IMR-90 (cell line): ENCODE data around the gene SNAPC2. TPM values are rescaled to one million over a fixed set of nuclear protein-coding genes. Genes with fewer than 3 reads are reported as not detected.

Experiments
- ATAC-seq: fragments of 200-7000 bp; cut with Tn5 transposase; 2 replicates; pipeline ENCODE4 v1.9.1; 2020; ENCODE audit warnings: low read depth, mild to moderate bottlenecking, moderate library complexity
- BruUV-seq: library from RNA; stranded (reverse); fragments of 400-500 nt; replicated peaks from 2 replicates; lab custom pipeline; 2021; lab: Mats Ljungman, UMichigan
- CTCF ChIA-PET: fragments of 300-600 bp; formaldehyde crosslinking; extraction: SDS; loops from one replicate; lab custom pipeline; 2021; ENCODE audit warnings: antibody characterized with exemption; lab: Yijun Ruan, JAX
- POLR2A ChIA-PET: fragments of 300-600 bp; sonication (Branson Sonifier 250); formaldehyde crosslinking; loops from one replicate; lab custom pipeline; 2022; ENCODE audit warnings: antibody characterized with exemption; ENCODE audit not compliant: unreplicated experiment; lab: Charles Lee
- DNase-seq: peaks from one replicate; pipeline ENCODE4 v3.0.0; 2013
- H2AFZ ChIP-seq: replicated peaks from 2 replicates; pipeline ENCODE3; 2013; ENCODE audit warnings: low read length, mild to moderate bottlenecking; ENCODE audit not compliant: poor library complexity
- H2AK5ac ChIP-seq: 2 replicates; pipeline ENCODE4 v1.6.1; 2013; ENCODE audit warnings: low read depth, low read length, inconsistent platforms
- H2AK9ac ChIP-seq: replicated peaks from 2 replicates; pipeline ENCODE3; 2013; ENCODE audit warnings: mild to moderate bottlenecking, low read depth, low read length, moderate library complexity; ENCODE audit not compliant: poor library complexity
- H2BK120ac ChIP-seq: 2 replicates; pipeline ENCODE4 v1.6.1; 2013; ENCODE audit warnings: low read depth, low read length, inconsistent platforms
- H2BK15ac ChIP-seq: 3 replicates; pipeline ENCODE4 v1.6.1; 2013; ENCODE audit warnings: low read depth, low read length, inconsistent platforms
- H2BK20ac ChIP-seq: 2 replicates; pipeline ENCODE4 v1.6.1; 2013; ENCODE audit warnings: low read depth, mild to moderate bottlenecking, inconsistent platforms, low read length, moderate library complexity
- H2BK5ac ChIP-seq: 2 replicates; pipeline ENCODE4 v1.6.1; 2013; ENCODE audit warnings: mild to moderate bottlenecking, low read depth, low read length, inconsistent platforms; ENCODE audit not compliant: poor library complexity, severe bottlenecking
- H3K14ac ChIP-seq: replicated peaks from 2 replicates; pipeline ENCODE4 v1.6.1; 2013; ENCODE audit warnings: low read depth, low read length, inconsistent platforms
- H3K18ac ChIP-seq: 2 replicates; pipeline ENCODE4 v1.6.1; 2013; ENCODE audit warnings: low read depth, low read length, control low read depth
- H3K23ac ChIP-seq: 2 replicates; pipeline ENCODE4 v1.6.1; 2013; ENCODE audit warnings: low read depth, low read length, inconsistent platforms
- H3K27ac ChIP-seq: 2 replicates; pipeline ENCODE4 v1.5.1; 2013; ENCODE audit warnings: mild to moderate bottlenecking, control low read depth, low read length; ENCODE audit not compliant: insufficient read depth
- H3K27me3 ChIP-seq: 2 replicates; pipeline ENCODE4 v1.6.1; 2013; ENCODE audit warnings: low read length; ENCODE audit not compliant: control insufficient read depth, insufficient read depth
- H3K36me3 ChIP-seq: 2 replicates; pipeline ENCODE4 v1.6.1; 2013; ENCODE audit warnings: low read length, mixed read lengths; ENCODE audit not compliant: control insufficient read depth, insufficient read depth
- H3K4ac ChIP-seq: 2 replicates; pipeline ENCODE4 v1.6.1; 2013; ENCODE audit warnings: low read depth, low read length, inconsistent platforms
- H3K4me1 ChIP-seq: 2 replicates; pipeline ENCODE4 v1.6.1; 2013; ENCODE audit warnings: low read length, mixed read lengths; ENCODE audit not compliant: control insufficient read depth, insufficient read depth
- H3K4me2 ChIP-seq: 2 replicates; pipeline ENCODE4 v1.6.1; 2013; ENCODE audit warnings: low read depth, mild to moderate bottlenecking, control low read depth, low read length, moderate library complexity
- H3K4me3 ChIP-seq: 2 replicates; pipeline ENCODE4 v1.5.1; 2013; ENCODE audit warnings: low read depth, mild to moderate bottlenecking, control low read depth, low read length, moderate library complexity; ENCODE audit not compliant: insufficient read depth
- H3K56ac ChIP-seq: 2 replicates; pipeline ENCODE4 v1.6.1; 2013; ENCODE audit warnings: low read length, inconsistent platforms; ENCODE audit not compliant: insufficient read depth; ENCODE audit errors: extremely low read depth
- H3K79me1 ChIP-seq, 2 experiments: 2 replicates each; pipeline ENCODE4 v1.6.1; 2013; ENCODE audit warnings: low read length in 2 of 2, inconsistent platforms in 1 of 2, low read depth in 1 of 2
- H3K9ac ChIP-seq: 2 replicates; pipeline ENCODE4 v1.6.1; 2013; ENCODE audit warnings: low read depth, low read length, control low read depth
- H3K9me1 ChIP-seq: 2 replicates; pipeline ENCODE4 v1.6.1; 2013; ENCODE audit warnings: low read length, inconsistent platforms; ENCODE audit not compliant: insufficient read depth
- H3K9me3 ChIP-seq: 2 replicates; pipeline ENCODE4 v1.6.1; 2013; ENCODE audit warnings: low read length; ENCODE audit not compliant: control insufficient read depth, insufficient read depth
- H4K20me1 ChIP-seq: 2 replicates; pipeline ENCODE4 v1.6.1; 2013; ENCODE audit warnings: low read length, inconsistent platforms; ENCODE audit not compliant: insufficient read depth
- H4K5ac ChIP-seq: 2 replicates; pipeline ENCODE4 v1.6.1; 2013; ENCODE audit warnings: mild to moderate bottlenecking, low read depth, low read length, control low read depth
- H4K8ac ChIP-seq, 2 experiments: 2 replicates each; pipeline ENCODE4 v1.6.1; 2013; ENCODE audit warnings: low read depth in 2 of 2, low read length in 2 of 2, control low read depth in 1 of 2, inconsistent platforms in 1 of 2
- H4K91ac ChIP-seq: 2 replicates; pipeline ENCODE4 v1.6.1; 2013; ENCODE audit warnings: low read depth, low read length, inconsistent platforms; ENCODE audit not compliant: insufficient read depth
- CHD1 ChIP-seq: IDR thresholded peaks from 2 replicates; pipeline ENCODE4 v1.6.1; 2012; ENCODE audit warnings: low read depth, low read length, improper control_type of control experiment
- MAZ ChIP-seq: IDR thresholded peaks from 2 replicates; pipeline ENCODE4 v1.6.1; 2012; ENCODE audit warnings: low read depth, mild to moderate bottlenecking, low read length, improper control_type of control experiment, moderate library complexity, borderline replicate concordance
- WGBS, 2 experiments: methylation state at CpG; one replicate each; pipeline versions ENCODE4 v1.1.5 to v1.1.7; 2013; ENCODE audit warnings: missing lambda C conversion rate in 2 of 2; ENCODE audit not compliant: insufficient read length in 1 of 2; ENCODE audit errors: extremely low coverage in 2 of 2; 5-methylcytosine and 5-hydroxymethylcytosine counted together
- dilution Hi-C: fragments of 300-500 bp; cut with HindIII; formaldehyde crosslinking; loops from one replicate; pipeline ENCODE4 v1.14.3; 2018; ENCODE audit warnings: low sequenced_read_pairs; ENCODE audit not compliant: unreplicated experiment
- in situ Hi-C: fragments of 300-500 bp; cut with MboI; formaldehyde crosslinking; loops from 3 replicates; pipeline ENCODE4 v1.14.3; 2019; ENCODE audit warnings: low sequenced_read_pairs, inconsistent platforms, mixed read lengths
- intact Hi-C: fragments of 100-400 bp; cut with micrococcal nuclease; formaldehyde crosslinking; loops from 2 replicates; pipeline ENCODE4 v1.10.0; 2022
- polyA plus RNA-seq, 3 experiments: library from polyadenylated mRNA; depleted of rRNA; stranded (reverse); fragments of >200 nt; gene quantifications; 2 replicates each; pipeline ENCODE4 v1.2.3, GENCODE V29; 2012; ENCODE audit warnings: low replicate concordance in 1 of 3
- total RNA-seq: library from RNA; depleted of rRNA; stranded (reverse); fragments of >200 nt; gene quantifications from 2 replicates; pipeline ENCODE4 v1.2.3, GENCODE V29; 2012

The SNAPC2 gene
- total and polyA plus RNA-seq, 2 of the 4 experiments (the other 2 are of a cell fraction), result 12.5 to 29.2 TPM

DNA sequence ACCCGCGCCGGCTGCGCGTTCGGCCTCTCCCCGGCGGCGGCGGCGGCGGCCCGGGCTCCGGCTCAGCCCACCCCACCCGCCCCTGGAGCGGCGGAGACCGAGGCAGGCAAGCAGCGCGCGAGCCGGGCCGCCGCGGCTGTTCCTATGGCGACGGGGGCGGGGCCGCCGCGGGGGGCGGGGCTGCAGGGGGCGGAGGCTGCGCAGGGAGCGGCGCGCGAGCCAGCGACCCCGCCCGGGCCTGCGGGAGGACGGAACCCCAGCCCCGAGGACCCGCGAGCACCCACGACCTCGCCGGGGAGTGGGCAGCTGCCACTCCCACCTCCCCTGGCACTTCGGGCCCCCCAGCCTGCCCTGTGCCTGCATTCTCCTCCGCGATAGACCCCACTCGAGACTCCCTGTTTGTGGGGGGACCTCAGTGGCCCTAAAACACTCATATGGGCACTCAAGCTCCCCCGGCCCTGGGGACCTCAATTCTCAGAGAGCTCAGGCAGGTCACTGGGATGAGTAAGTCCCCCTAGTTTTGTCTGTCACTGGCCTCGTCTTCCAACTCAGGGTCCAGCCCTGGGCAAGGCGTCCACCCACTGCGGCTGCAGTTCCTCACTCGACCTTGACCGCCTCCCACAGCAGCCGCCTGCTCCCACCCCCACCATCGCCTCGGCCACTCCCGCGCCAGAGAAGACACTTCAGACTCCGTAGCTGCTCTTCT, 6.0 kb downstream of the SNAPC2 start, which contains the start of gene CTXN1:
Gene CTXN1 (minus strand): TSS at position 115 of the 706 bp plus-strand sequence. CDS start 597 bp downstream, outside the sequence.
- peak within 1 kb of the TSS; percentile 96 for H2AFZ ChIP-seq
- CTCF ChIA-PET, result interaction anchor here (0.6 kb wide), 1 partner anchor 116 kb away, joined by 5 read pairs; no protein-coding TSS in a partner anchor
- dilution Hi-C loops, result no loop called here

More for the DNA sequence above, 6.0 kb downstream of the SNAPC2 start, which contains the start of gene CTXN1:
- no TSS peak for BruUV-seq
- Histone ChIP-seq H3K27ac (peak within 1 kb of the TSS; percentile 59), H2AK9ac (peak within 1 kb of the TSS; percentile 92), H2BK15ac (no peak within 1 kb of the TSS), H4K8ac (peak within 1 kb of the TSS in 1 of 2 experiments; percentile 93; a peak in 1 of 4 replicates), H3K4me3 (peak within 1 kb of the TSS; percentile 53), H2BK5ac (peak within 1 kb of the TSS; percentile 3), H3K36me3 (peaks cover 15% of the 10 kb centered on the region), H4K5ac (peak within 1 kb of the TSS; percentile 55), H2BK20ac (no peak within 1 kb of the TSS), H3K23ac (peak within 1 kb of the TSS; percentile 71; the same call in 1 of the 2 replicates), H3K79me1 (peaks cover 7 to 22% of the 10 kb centered on the region in 2 experiments; a peak in 3 of 4 replicates), H3K4ac (peak within 1 kb of the TSS; percentile 84), H3K4me1 (peaks cover 28% of the 10 kb centered on the region), H3K4me2 (peak within 1 kb of the TSS; percentile 93), H3K9me1 (peaks cover 12% of the 10 kb centered on the region; the same call in 1 of the 2 replicates), H2AK5ac (peak within 1 kb of the TSS; percentile 81; the same call in 1 of the 2 replicates), H4K20me1 (peaks cover 23% of the 10 kb centered on the region), H3K27me3 (no peaks in the 10 kb centered on the region), H3K56ac (no peak within 1 kb of the TSS), H4K91ac (peak within 1 kb of the TSS; percentile 49; the same call in 1 of the 2 replicates), H3K18ac (no peak within 1 kb of the TSS; the same call in 1 of the 2 replicates), H2BK120ac (peak within 1 kb of the TSS; percentile 30; the same call in 1 of the 2 replicates), H3K14ac (peak within 1 kb of the TSS; percentile 61), H3K9me3 (no peaks in the 10 kb centered on the region), H3K9ac (peak within 1 kb of the TSS; percentile 70)
- intact Hi-C loops, result no loop called here
- DNase-seq, result no peak
- 22% methylated on average over 4 of the region's 65 CpGs; no CpG with 5 or more reads in 1 of the 2 experiments for WGBS, 2 experiments
- TF ChIP-seq MAZ (peak; percentile 67; the same call in 1 of the 2 replicates), CHD1 (no peak)
- POLR2A ChIA-PET, result interaction anchor here (0.6 kb wide), 2 partner anchors 229 to 293 kb away, joined by 5 to 9 read pairs; no protein-coding TSS in a partner anchor
- ATAC-seq, result peak; percentile 70
- in situ Hi-C loops, result no loop called here
